Neural progenitor cell (in vitro differentiated cells): ENCODE results near the gene SURF6.
"Not testable (repeated sequence)": the region's sequence is repeated elsewhere in the genome, so short reads cannot be mapped to it uniquely, and the experiment has no call there.

ENCODE experiments used
- EZH2 ChIP-seq: fragments of 200-600 bp; sonication (generic); IDR thresholded peaks from 2 replicates; pipeline ENCODE4 v1.6.1; 2017; ENCODE audit warnings: antibody characterized with exemption, mild to moderate bottlenecking, moderate library complexity
- TF ChIP-seq, protein P1 (sequence below): fragments of 200-600 bp; sonication (generic); IDR thresholded peaks from 2 replicates; pipeline ENCODE4 v1.5.1; 2017; ENCODE audit warnings: antibody characterized with exemption, mild to moderate bottlenecking

DNA sequence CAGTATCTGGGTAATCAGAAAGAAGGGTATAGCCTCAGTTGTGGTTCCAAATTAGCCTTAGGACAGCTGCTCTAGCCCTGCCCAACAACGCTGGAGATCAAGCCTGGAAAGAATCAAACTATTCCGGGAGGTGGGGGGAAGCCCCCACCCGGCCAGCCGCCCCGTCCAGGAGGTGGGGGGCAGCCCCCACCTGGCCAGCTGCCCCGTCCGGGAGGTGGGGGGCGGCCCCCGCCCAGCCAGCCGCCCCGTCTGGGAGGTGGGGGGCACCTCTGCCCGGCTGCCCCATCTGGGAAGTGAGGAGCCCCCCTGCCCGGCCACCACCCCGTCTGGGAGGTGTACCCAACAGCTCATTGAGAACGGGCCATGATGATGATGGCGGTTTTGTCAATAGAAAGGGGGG lies 36.0 kb downstream of the SURF6 start:
- not testable (repeated sequence) for TF ChIP-seq EZH2
- TF ChIP-seq, protein P1, sequence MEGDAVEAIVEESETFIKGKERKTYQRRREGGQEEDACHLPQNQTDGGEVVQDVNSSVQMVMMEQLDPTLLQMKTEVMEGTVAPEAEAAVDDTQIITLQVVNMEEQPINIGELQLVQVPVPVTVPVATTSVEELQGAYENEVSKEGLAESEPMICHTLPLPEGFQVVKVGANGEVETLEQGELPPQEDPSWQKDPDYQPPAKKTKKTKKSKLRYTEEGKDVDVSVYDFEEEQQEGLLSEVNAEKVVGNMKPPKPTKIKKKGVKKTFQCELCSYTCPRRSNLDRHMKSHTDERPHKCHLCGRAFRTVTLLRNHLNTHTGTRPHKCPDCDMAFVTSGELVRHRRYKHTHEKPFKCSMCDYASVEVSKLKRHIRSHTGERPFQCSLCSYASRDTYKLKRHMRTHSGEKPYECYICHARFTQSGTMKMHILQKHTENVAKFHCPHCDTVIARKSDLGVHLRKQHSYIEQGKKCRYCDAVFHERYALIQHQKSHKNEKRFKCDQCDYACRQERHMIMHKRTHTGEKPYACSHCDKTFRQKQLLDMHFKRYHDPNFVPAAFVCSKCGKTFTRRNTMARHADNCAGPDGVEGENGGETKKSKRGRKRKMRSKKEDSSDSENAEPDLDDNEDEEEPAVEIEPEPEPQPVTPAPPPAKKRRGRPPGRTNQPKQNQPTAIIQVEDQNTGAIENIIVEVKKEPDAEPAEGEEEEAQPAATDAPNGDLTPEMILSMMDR, result not testable (repeated sequence)
